ENCODE results near the gene DAAM2.

Gene DAAM2

DNA sequence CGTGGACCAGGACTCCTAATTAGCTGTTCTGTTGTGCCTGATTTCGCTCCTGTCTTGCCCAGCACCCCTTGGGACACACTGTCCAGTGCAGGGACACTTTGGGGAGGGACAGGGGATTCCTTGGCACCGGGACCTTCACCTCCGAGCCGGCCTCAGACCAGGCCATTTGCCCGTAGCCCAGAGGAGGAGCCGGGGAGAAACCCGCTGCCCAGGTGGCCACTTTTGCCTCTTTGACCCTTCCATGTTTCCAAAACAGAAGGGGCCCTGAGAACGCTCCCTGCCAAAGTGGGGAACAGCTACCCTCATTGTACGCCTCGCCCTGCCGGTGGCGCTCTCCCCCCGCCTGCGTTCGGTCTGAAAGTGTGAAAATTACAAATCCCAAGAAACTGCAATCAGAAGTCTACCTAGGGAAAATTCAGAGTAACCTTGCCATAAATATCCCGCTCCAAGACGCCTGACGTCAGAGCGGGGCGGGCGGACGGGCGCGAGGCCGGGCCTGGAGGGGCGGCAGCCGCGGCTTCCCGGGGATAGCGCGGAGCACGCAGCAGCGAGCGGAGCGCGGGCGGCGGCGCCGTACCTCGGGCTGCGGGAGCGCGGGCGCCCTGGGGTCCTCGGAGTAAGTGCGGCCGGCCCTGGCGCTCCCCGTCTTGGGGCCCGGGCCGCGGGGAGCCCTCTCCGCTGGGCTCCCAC lies at the start of gene DAAM2:
DAAM2 (plus strand) TSS at position 527 of the 690 bp plus-strand sequence. CDS start 63,927 bp downstream, outside the sequence.
- peaks cover 70% of the 10 kb centered on the region for H3K27me3 Mint-ChIP-seq
- H3K36me3 Mint-ChIP-seq (ENCODE audit: low read depth), result no peaks in the 10 kb centered on the region

DNA sequence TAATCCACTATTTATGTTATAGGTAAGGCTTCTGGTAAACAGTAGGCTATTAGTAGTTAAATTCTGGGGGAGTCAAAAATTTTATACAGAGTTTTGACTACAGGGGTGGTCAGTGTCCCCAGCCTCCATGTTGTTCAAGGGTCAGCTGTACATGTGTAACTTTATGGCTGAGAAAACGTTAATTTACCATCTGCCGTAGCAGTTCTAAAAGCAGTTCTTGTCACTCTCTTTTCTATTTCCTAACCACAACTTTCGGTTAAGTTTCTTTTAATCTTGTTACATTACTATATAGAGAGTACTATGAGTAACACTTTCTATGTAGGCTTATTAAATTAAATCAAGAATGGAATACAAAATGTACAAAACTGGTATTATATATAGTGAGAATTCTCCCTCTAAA lies 45.4 kb upstream of the DAAM2 start:
- DNase-seq, result no peak
- Mint-ChIP-seq H3K4me1 (ENCODE audit: low read depth) (no peaks in the 10 kb centered on the region), H3K4me3 (no peak overlapping the region), H3K9me3 (peaks cover 4% of the 10 kb centered on the region), H3K27me3 (peaks cover 26% of the 10 kb centered on the region), H3K36me3 (ENCODE audit: low read depth) (no peaks in the 10 kb centered on the region), H3K27ac (no peak overlapping the region)

More for the DNA sequence above, at the start of gene DAAM2:
- no peaks in the 10 kb centered on the region for H3K9me3 Mint-ChIP-seq
- no peak for DNase-seq
- no peak within 1 kb of the TSS for H3K27ac Mint-ChIP-seq
- H3K4me3 Mint-ChIP-seq, result no peak within 1 kb of the TSS
- peaks cover 2% of the 10 kb centered on the region for H3K4me1 Mint-ChIP-seq (ENCODE audit: low read depth)

DNA sequence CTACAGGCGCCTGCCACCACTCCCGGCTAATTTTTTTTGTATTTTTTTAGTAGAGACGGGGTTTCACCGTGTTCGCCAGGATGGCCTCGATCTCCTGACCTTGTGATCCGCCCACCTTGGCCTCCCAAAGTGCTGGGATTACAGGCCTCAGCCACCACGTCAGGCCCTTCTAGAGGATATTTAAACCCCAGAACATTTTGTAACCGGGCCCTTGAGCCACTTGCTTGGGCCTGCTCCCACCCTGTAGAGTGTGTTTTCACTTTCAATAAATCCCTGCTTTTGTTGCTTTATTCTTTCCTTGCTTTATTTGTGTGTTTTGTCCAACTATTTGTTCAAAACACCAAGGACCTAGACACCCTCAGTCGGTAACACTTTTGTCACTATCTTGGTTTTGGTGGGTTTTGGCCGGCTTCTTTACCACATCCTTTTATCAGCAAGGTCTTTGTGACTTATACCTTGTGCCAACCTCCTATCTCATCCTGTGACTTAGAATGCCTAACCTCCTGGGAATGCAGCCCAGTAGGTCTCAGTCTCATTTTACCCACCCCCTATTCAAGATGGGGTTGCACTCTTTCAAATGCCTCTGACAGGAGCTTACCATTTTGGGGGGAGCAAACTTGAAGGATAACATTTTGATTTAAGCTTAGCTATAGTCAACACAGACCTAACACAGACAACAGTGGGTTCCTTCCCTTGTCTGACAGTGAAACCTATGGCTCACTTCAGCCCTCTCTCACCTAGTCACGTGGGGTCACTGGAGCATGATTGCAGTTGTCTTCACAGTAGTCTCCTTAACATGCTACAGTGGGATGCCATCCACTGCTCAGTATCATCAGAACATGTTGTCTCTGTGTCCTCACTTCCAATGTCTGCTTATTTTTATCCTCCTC lies 39.1 kb upstream of the DAAM2 start:
- no peaks in the 10 kb centered on the region for H3K9me3 Mint-ChIP-seq
- no peak for DNase-seq
- H3K4me1 Mint-ChIP-seq (ENCODE audit: low read depth), result no peaks in the 10 kb centered on the region
- H3K27ac Mint-ChIP-seq, result no peak overlapping the region
- no peak overlapping the region for H3K4me3 Mint-ChIP-seq
- no peaks in the 10 kb centered on the region for H3K36me3 Mint-ChIP-seq (ENCODE audit: low read depth)
- peaks cover 12% of the 10 kb centered on the region for H3K27me3 Mint-ChIP-seq

DNA sequence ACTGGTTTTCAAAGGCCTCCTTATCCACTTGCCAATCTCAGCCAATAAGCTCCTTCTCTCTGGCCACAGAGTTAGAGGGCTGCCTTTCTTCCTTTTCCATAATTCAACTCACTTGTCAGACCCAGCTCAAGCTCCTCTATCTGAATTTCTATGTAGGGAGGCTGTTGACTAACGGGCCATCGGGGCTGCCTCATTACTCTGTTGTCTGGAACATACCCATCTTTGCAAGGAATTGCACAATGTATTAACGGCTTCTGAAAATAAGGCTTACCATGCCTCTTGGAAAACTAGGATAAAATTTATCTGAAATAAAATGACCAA lies 38.5 kb upstream of the DAAM2 start:
- DNase-seq, result no peak
- H3K27me3 Mint-ChIP-seq, result peaks cover 9% of the 10 kb centered on the region
- H3K4me3 Mint-ChIP-seq, result no peak overlapping the region
- H3K4me1 Mint-ChIP-seq (ENCODE audit: low read depth), result no peaks in the 10 kb centered on the region
- no peaks in the 10 kb centered on the region for H3K36me3 Mint-ChIP-seq (ENCODE audit: low read depth)
- H3K9me3 Mint-ChIP-seq, result no peaks in the 10 kb centered on the region
- no peak overlapping the region for H3K27ac Mint-ChIP-seq

DNA sequence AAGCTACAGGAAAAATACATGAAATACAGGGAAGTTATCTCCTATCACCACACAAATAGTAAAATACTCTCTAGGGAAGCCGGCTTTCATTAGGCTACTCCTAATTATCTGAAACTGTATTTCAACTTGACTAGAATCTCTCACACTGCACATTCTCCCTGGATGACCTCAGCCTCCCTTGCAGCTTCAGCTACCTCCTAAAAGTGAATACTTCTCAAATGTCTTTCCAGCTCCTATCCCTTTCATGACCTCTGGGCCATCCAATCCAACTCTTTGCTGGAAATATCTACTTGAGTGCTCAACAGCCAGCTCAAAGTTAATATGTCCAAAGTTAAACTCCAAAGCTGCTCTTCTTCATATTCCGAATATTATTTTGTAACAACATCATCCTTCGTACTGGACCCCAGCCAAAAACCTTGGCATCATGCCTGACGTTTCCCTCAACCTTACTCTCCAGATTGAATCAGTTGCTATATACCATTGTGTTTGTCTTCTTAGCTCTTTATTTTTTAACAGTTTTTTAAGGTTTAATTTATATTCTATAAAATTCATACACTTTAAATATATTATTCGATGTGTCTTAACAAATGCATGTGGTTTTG lies 37.6 kb upstream of the DAAM2 start:
- no peaks in the 10 kb centered on the region for H3K36me3 Mint-ChIP-seq (ENCODE audit: low read depth)
- H3K27me3 Mint-ChIP-seq, result peaks cover 15% of the 10 kb centered on the region
- H3K9me3 Mint-ChIP-seq, result no peaks in the 10 kb centered on the region
- no peak overlapping the region for H3K27ac Mint-ChIP-seq
- no peak for DNase-seq
- no peaks in the 10 kb centered on the region for H3K4me1 Mint-ChIP-seq (ENCODE audit: low read depth)
- no peak overlapping the region for H3K4me3 Mint-ChIP-seq

DNA sequence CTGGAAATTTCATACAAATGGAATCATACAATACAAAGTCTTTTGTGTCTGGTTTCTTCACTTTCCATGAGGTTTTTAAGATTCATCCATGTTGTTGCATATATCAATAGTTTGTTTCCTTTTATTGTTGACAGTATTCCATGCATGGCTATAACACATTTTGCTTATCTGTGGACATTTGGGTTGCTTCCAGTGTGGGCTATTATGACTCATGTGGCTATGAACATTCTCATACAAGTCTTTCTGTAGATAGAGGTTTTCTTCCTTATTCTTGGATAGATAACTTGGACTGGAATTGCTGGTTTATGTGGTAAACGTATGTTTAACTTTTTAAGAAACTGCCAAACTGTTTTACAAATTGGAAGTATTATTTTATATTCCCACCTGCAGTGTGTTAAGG lies 36.9 kb upstream of the DAAM2 start:
- no peaks in the 10 kb centered on the region for H3K4me1 Mint-ChIP-seq (ENCODE audit: low read depth)
- H3K9me3 Mint-ChIP-seq, result no peaks in the 10 kb centered on the region
- H3K4me3 Mint-ChIP-seq, result no peak overlapping the region
- DNase-seq, result no peak
- H3K36me3 Mint-ChIP-seq (ENCODE audit: low read depth), result no peaks in the 10 kb centered on the region
- H3K27ac Mint-ChIP-seq, result no peak overlapping the region
- peaks cover 15% of the 10 kb centered on the region for H3K27me3 Mint-ChIP-seq

DNA sequence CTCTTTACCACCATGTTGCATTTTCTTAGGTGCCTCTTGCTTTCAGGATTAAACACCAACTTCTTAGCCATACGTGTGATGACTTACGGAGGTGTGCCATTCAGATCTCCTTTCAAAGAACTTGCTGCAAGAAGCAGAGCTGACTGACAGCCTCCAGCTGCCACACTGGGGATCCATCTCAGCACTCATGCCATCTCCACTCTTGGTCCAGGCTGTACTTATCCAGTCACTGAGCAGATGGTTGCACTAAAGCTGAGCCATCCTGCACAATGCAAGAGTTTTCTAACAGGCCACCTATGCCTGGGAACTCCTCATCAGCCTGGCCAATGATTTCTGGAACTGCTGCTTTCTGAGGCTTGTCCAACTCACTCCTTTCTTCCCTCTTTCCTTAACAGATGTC lies 35.6 kb upstream of the DAAM2 start:
- H3K36me3 Mint-ChIP-seq (ENCODE audit: low read depth), result no peaks in the 10 kb centered on the region
- H3K4me3 Mint-ChIP-seq, result no peak overlapping the region
- no peak overlapping the region for H3K27ac Mint-ChIP-seq

DNA sequence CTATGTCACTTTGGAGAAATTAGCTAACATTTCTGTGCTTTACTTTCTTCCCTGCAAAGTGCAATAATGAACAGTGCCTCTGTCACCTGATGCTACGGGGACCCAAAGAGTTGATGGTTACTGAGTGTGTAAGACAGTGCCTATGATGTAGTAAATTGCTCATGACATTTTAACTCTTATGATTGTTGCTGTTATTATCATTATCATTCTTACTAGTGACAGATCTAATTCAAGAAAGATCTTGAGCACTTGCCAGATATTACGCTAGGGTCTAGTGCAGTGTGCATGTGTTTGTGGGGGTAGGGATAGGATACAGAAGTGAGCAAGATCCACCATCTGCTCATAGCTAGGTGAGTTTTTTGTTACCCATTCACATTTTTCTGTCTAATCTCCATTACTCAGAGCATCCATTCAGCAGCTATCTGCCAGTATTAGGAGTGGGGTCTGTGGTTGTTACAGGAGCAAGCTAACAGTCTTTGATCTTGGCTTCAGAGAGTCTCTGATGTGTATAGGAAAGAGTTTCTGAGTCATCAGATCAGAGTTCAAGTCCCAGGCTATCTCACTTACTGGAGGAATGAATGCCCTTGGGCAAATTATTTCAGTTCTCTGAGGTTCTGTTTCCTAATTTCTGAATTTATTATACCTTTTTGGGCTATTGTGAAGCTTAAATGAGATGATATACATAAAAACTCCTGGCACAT lies 33.1 kb upstream of the DAAM2 start:
- peaks cover 22% of the 10 kb centered on the region for H3K27me3 Mint-ChIP-seq
- H3K4me3 Mint-ChIP-seq, result no peak overlapping the region
- H3K4me1 Mint-ChIP-seq (ENCODE audit: low read depth), result no peaks in the 10 kb centered on the region
- H3K9me3 Mint-ChIP-seq, result no peaks in the 10 kb centered on the region
- DNase-seq, result no peak
- no peaks in the 10 kb centered on the region for H3K36me3 Mint-ChIP-seq (ENCODE audit: low read depth)
- no peak overlapping the region for H3K27ac Mint-ChIP-seq

More for the DNA sequence above, 35.6 kb upstream of the DAAM2 start:
- H3K4me1 Mint-ChIP-seq (ENCODE audit: low read depth), result no peaks in the 10 kb centered on the region
- H3K27me3 Mint-ChIP-seq, result peaks cover 12% of the 10 kb centered on the region
- H3K9me3 Mint-ChIP-seq, result no peaks in the 10 kb centered on the region
- no peak for DNase-seq

DNA sequence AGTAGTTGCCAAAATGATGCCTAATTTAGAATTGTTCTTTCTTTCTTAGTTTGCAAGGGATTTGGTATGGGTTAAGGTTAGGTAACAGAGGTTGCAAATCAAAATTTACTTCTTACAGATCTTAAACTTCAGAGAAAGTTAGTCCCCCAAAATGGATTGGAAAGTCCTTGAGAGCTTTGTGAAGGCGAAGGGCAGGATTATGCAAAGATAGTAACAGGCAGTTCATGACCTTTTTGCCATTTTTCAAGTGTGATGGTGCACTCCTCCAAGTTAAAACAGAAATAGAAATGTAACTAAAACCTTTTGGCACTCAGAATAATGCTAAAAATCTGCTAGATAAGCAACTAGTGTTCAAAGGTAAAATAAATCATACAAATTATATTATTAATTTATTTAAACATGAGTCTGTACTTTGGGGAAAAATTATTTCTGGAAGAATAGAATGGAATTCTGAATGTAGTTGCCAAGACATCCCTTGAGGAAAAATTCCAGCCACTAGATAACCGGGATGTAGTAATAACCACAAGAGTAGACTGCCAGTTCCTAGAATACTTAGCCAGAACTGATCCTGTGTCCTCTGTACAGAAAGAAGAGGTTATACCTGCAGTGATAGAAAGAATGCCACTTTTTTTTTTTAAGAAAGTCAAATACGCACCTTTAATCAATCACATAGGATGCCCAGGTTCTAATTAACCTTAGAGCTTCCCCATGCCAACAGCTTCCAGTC lies 31.8 kb upstream of the DAAM2 start:
- Mint-ChIP-seq H3K4me3 (no peak overlapping the region), H3K36me3 (ENCODE audit: low read depth) (no peaks in the 10 kb centered on the region), H3K4me1 (ENCODE audit: low read depth) (no peaks in the 10 kb centered on the region), H3K27ac (no peak overlapping the region), H3K9me3 (no peaks in the 10 kb centered on the region), H3K27me3 (peaks cover 25% of the 10 kb centered on the region)
- DNase-seq, result no peak

DNA sequence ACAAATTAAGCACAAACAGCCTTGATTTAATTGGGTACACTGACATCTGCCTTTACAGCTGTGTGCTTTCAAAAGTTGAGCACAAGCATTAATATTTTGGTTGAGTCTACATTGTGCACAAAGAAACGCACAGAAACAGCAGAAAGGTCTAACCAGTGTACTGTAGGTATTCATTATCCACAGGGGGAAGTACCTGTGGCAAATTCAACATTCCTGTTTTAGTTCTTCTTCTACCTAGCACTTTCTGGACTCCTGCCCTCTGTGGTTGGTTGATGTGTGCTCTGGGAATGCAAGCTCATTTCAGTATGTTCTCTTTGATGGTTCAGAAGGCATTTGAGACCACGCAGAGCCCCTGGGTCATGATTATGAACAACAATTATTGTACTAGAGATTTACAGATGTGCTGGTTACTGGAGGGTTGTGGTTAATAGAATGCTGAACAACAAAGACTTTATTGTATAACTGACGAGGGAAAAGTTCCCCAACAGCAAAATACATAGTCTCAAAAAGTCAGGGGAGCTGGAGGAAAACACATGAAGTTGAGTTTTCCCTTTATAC lies 26.6 kb upstream of the DAAM2 start:
- no peak for DNase-seq
- Mint-ChIP-seq H3K27me3 (peaks cover 29% of the 10 kb centered on the region), H3K9me3 (no peaks in the 10 kb centered on the region), H3K4me3 (no peak overlapping the region), H3K27ac (no peak overlapping the region), H3K36me3 (ENCODE audit: low read depth) (no peaks in the 10 kb centered on the region), H3K4me1 (ENCODE audit: low read depth) (no peaks in the 10 kb centered on the region)

DNA sequence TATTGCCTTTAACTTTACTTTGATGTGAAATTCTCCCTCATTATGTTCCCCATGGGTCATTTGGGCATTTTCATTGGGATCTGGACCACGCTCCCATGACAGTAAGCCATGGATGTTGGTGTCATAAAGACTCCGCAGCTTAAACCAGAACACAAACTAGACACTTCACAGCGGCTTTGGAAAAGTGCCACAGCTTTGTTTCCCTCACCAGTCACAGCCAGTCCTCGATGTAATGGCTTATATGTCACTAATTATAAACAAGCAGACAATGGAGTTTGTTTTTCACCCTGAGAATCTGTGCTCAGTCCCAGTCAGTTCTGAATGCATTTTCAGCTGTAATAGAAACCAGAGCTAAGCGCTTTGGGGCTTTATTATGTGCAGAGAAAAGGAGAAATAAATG lies 23.2 kb upstream of the DAAM2 start:
- Mint-ChIP-seq H3K9me3 (no peaks in the 10 kb centered on the region), H3K27me3 (peaks cover 18% of the 10 kb centered on the region), H3K4me3 (no peak overlapping the region), H3K36me3 (ENCODE audit: low read depth) (no peaks in the 10 kb centered on the region), H3K4me1 (ENCODE audit: low read depth) (no peaks in the 10 kb centered on the region), H3K27ac (no peak overlapping the region)
- no peak for DNase-seq

DNA sequence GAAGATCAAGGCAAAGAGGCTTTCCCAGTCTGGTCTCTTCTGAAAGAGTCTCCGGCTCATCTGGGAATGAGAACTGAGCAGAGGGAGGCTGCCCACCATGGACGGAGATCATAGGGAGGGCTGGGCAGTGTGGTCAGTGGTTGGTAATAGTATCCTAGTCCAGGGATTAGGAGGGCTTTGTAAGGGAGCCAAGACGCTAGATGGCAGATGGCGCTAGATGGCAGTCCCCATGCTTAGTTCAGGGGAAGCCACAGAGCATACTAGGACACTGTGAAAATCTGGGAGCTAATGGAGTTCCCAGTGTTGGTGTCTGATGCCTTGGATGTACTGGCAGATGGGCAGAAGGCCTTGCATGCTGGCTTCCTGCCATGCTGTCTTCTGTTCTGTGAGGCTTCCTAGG lies 21.7 kb upstream of the DAAM2 start:
- Mint-ChIP-seq H3K27me3 (peaks cover 20% of the 10 kb centered on the region), H3K36me3 (ENCODE audit: low read depth) (no peaks in the 10 kb centered on the region), H3K9me3 (no peaks in the 10 kb centered on the region), H3K4me1 (ENCODE audit: low read depth) (no peaks in the 10 kb centered on the region), H3K4me3 (no peak overlapping the region), H3K27ac (no peak overlapping the region)
- no peak for DNase-seq

DNA sequence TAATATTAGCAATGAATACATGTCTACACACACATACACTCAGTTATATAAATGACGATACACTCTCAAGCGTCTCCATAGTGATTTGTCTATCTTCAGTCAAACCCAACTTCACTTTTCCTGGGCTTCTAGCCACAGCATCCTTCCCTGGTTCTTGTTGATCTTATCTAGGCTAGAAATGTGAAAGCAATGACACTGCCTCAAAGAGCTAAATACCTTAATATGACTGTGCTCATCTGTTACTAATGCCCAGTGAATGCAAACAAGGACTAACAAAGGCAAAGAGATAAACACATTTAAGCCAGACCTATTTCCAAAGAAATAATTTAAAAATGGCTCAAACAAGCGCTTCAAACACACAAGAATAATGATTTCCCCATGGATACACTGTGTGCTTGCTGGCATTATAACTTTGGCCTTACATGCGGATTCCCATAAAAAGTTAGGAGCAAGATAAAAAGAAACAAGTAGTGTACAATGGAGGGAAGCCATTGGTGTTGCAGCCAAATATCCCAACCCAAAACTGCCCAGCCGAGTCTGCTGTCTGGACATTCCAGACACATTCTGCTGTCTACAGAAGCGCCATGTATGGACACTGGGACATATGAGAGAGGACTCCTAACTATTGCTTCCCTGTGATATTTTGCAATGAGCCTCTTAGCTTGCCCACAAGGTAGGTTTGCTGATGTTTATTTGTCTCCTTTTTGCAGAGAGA lies 19.5 kb upstream of the DAAM2 start:
- no peaks in the 10 kb centered on the region for H3K36me3 Mint-ChIP-seq (ENCODE audit: low read depth)
- no peak overlapping the region for H3K4me3 Mint-ChIP-seq
- no peaks in the 10 kb centered on the region for H3K4me1 Mint-ChIP-seq (ENCODE audit: low read depth)
- H3K27ac Mint-ChIP-seq, result no peak overlapping the region
- no peak for DNase-seq
- no peaks in the 10 kb centered on the region for H3K9me3 Mint-ChIP-seq
- peaks cover 14% of the 10 kb centered on the region for H3K27me3 Mint-ChIP-seq
